MM.1S (cell line): Measurements from ENCODE around the gene FIG4.
"Not testable (repeated sequence)": the region's sequence is repeated elsewhere in the genome, so short reads cannot be mapped to it uniquely, and the experiment has no call there.

Source experiments
- DNase-seq: peaks from one replicate; pipeline ENCODE4 v3.0.0-alpha.2; 2015
- H2AFZ ChIP-seq: fragments of 300-600 bp; sonication (generic); 2 replicates; pipeline ENCODE4 v1.6.0; 2016; ENCODE audit warnings: antibody characterized with exemption, low read length
- H3F3A ChIP-seq: fragments of 300-600 bp; sonication (generic); 2 replicates; pipeline ENCODE4 v1.6.1; 2016; ENCODE audit warnings: mild to moderate bottlenecking, antibody characterized with exemption, low read length, moderate library complexity, mixed read lengths; ENCODE audit not compliant: insufficient read depth
- H3K27ac ChIP-seq: fragments of 300-600 bp; sonication (generic); 2 replicates; pipeline ENCODE4 v1.5.1; 2016; ENCODE audit warnings: mild to moderate bottlenecking, low read length
- H3K27me3 ChIP-seq: fragments of 300-600 bp; sonication (generic); replicated peaks from 2 replicates; pipeline ENCODE4 v1.6.0; 2016; ENCODE audit warnings: low read length; ENCODE audit not compliant: insufficient read depth
- H3K36me3 ChIP-seq: fragments of 300-600 bp; sonication (generic); replicated peaks from 2 replicates; pipeline ENCODE4 v1.6.1; 2016; ENCODE audit warnings: mild to moderate bottlenecking, low read length, mixed read lengths; ENCODE audit not compliant: insufficient read depth
- H3K4me1 ChIP-seq: fragments of 300-600 bp; sonication (generic); 2 replicates; pipeline ENCODE4 v1.6.1; 2016; ENCODE audit warnings: low read length, mixed read lengths
- H3K4me2 ChIP-seq: fragments of 300-600 bp; sonication (generic); 2 replicates; pipeline ENCODE4 v1.6.0; 2016; ENCODE audit warnings: low read depth, low read length
- H3K4me3 ChIP-seq: fragments of 300-600 bp; sonication (generic); 2 replicates; pipeline ENCODE4 v1.5.1; 2016; ENCODE audit warnings: low read length, mixed read lengths
- H3K79me2 ChIP-seq: fragments of 300-600 bp; sonication (generic); 2 replicates; pipeline ENCODE4 v1.6.1; 2016; ENCODE audit warnings: mixed run types, low read length, mixed read lengths
- H3K9ac ChIP-seq: fragments of 300-600 bp; sonication (generic); 2 replicates; pipeline ENCODE4 v1.6.1; 2016; ENCODE audit warnings: low read length, mixed read lengths
- H3K9me2 ChIP-seq: fragments of 300-600 bp; sonication (generic); replicated peaks from 2 replicates; pipeline ENCODE4 v1.6.1; 2016; ENCODE audit warnings: mild to moderate bottlenecking, low read length, mixed read lengths; ENCODE audit not compliant: insufficient read depth
- H3K9me3 ChIP-seq: fragments of 300-600 bp; sonication (generic); replicated peaks from 2 replicates; pipeline ENCODE4 v1.6.1; 2016; ENCODE audit warnings: mild to moderate bottlenecking, low read length, mixed read lengths; ENCODE audit not compliant: insufficient read depth
- H4K20me1 ChIP-seq: fragments of 300-600 bp; sonication (generic); 2 replicates; pipeline ENCODE4 v1.6.1; 2016; ENCODE audit warnings: mild to moderate bottlenecking, low read length, moderate library complexity, mixed read lengths; ENCODE audit not compliant: insufficient read depth
- CTCF ChIP-seq: fragments of 300-600 bp; sonication (generic); IDR thresholded peaks from 2 replicates; pipeline ENCODE4 v1.5.1; 2016; ENCODE audit warnings: antibody characterized with exemption, low read length, mixed read lengths
- EZH2 ChIP-seq: fragments of 300-600 bp; sonication (generic); optimal IDR thresholded peaks from 2 replicates; pipeline ENCODE3; 2017; ENCODE audit warnings: low read depth, mild to moderate bottlenecking, antibody characterized with exemption, low read length, mixed read lengths
- EZH2phosphoT487 ChIP-seq: fragments of 300-600 bp; sonication (generic); IDR thresholded peaks from 2 replicates; pipeline ENCODE4 v1.6.1; 2018; ENCODE audit warnings: antibody characterized with exemption, low read length

Gene FIG4

GRCh38 chr6:109720311-109720710, 29.2 kb downstream of the FIG4 start:
- H3K27ac ChIP-seq, result no peak overlapping the region
- H3K27me3 ChIP-seq, result no peaks in the 10 kb centered on the region
- TF ChIP-seq EZH2phosphoT487, result no peak
- no peak for TF ChIP-seq EZH2
- no peak for TF ChIP-seq CTCF
- H3K9me2 ChIP-seq, result no peaks in the 10 kb centered on the region
- no peaks in the 10 kb centered on the region for H3F3A ChIP-seq
- H3K4me3 ChIP-seq, result no peak overlapping the region
- H3K4me2 ChIP-seq, result no peak overlapping the region
- H3K79me2 ChIP-seq, result no peaks in the 10 kb centered on the region
- H3K9ac ChIP-seq, result no peak overlapping the region
- no peaks in the 10 kb centered on the region for H4K20me1 ChIP-seq
- DNase-seq, result no peak
- H3K9me3 ChIP-seq, result no peaks in the 10 kb centered on the region
- H3K36me3 ChIP-seq, result no peaks in the 10 kb centered on the region
- H3K4me1 ChIP-seq, result no peaks in the 10 kb centered on the region
- H2AFZ ChIP-seq, result no peak overlapping the region

DNA sequence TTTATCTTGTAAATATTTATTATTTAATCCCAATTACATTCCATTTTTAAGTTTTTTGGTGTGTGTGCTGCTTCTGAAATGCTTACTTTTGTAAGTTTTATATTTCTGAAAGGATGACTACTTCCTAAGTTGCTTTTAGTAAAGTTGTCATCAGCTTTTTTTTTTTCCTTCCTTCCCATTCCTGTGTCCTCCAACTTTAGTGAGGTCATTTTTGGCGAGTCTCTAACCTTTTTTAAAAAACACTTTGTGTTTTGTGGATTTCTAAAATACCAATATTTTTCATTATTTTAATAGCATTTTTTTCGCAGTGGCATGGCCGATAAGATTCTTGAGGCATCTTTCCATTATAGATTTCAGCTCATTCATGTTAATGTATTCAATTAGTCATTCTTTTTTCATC, 30.9 kb downstream of the FIG4 start:
- H3K27ac ChIP-seq, result no peak overlapping the region
- no peak overlapping the region for H3K4me3 ChIP-seq
- H3K4me1 ChIP-seq, result no peaks in the 10 kb centered on the region
- no peak overlapping the region for H3K9ac ChIP-seq
- no peaks in the 10 kb centered on the region for H3K27me3 ChIP-seq
- no peaks in the 10 kb centered on the region for H3F3A ChIP-seq
- no peaks in the 10 kb centered on the region for H3K9me2 ChIP-seq
- TF ChIP-seq EZH2phosphoT487 (no peak), EZH2 (no peak), CTCF (no peak)
- H3K4me2 ChIP-seq, result no peak overlapping the region
- no peak overlapping the region for H2AFZ ChIP-seq
- no peaks in the 10 kb centered on the region for H3K36me3 ChIP-seq
- H4K20me1 ChIP-seq, result no peaks in the 10 kb centered on the region
- no peaks in the 10 kb centered on the region for H3K9me3 ChIP-seq
- H3K79me2 ChIP-seq, result no peaks in the 10 kb centered on the region
- no peak for DNase-seq

DNA sequence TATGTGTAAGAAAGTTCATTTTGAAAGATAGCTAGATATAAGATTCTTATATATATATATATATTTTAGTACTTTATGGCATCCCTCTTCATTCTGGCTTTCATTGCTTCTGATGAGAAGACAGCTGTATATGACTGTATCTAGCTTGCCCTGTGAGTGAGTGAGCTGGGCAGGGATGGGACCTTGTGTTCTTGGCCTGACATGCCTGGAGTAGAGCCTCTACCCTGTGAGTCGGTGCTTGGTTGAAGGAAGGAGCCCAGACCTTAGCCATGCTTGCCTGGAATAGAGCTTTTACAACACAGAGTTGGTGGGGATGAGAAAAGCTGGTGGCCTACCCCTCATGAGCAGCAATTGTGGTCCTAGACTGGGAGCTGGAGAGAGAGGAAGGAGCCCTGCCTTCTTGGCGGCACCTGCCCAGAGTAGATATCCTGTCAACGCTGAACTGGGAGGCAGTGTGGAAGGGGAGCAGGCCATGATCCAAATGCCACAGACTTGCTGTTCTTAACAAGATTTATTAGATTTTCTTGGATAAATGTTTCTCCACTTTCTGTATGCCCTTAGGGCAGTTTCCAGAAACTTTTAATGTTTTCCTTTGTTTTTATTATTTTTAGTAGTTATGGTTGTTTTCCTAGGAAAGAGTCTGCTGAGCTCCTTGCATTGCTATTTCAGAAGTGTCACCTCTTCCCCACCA, 31.6 kb downstream of the FIG4 start:
- Histone ChIP-seq H3F3A (no peaks in the 10 kb centered on the region), H4K20me1 (no peaks in the 10 kb centered on the region), H3K79me2 (no peaks in the 10 kb centered on the region), H2AFZ (no peak overlapping the region), H3K9me3 (no peaks in the 10 kb centered on the region), H3K36me3 (no peaks in the 10 kb centered on the region), H3K4me3 (no peak overlapping the region), H3K9ac (no peak overlapping the region), H3K4me1 (no peaks in the 10 kb centered on the region), H3K4me2 (no peak overlapping the region), H3K9me2 (no peaks in the 10 kb centered on the region), H3K27me3 (no peaks in the 10 kb centered on the region), H3K27ac (no peak overlapping the region)
- TF ChIP-seq EZH2phosphoT487 (no peak), EZH2 (no peak)
- DNase-seq, result no peak

GRCh38 chr6:109725250-109725649, 34.2 kb downstream of the FIG4 start:
- H2AFZ ChIP-seq, H3K9ac ChIP-seq, H3K27me3 ChIP-seq, H3K9me2 ChIP-seq, H3K27ac ChIP-seq, DNase-seq, H3K4me2 ChIP-seq, H3K4me1 ChIP-seq, H3K9me3 ChIP-seq, H3K4me3 ChIP-seq, H4K20me1 ChIP-seq, H3F3A ChIP-seq, H3K36me3 ChIP-seq, H3K79me2 ChIP-seq: not testable (repeated sequence)
